Activated T-cell treated with anti-CD3 and anti-CD28 coated beads, Interleukin-2, amount 50 U/mL, for 72 hours (primary cell): ENCODE data around the gene ANOS1. TPM values are rescaled to one million over a fixed set of nuclear protein-coding genes. Genes with fewer than 3 reads are reported as not detected.

Source experiments
- ATAC-seq, 2 donors: fragments of 150-1000 bp; cut with Tn5 transposase; replicated peaks in 1 of 2; 2 replicates each; pipeline ENCODE4 v1.10.0; 2021; ENCODE audit warnings: moderate library complexity in 2 of 2, mild to moderate bottlenecking in 1 of 2
- DNase-seq, 2 donors: peaks; one replicate each; pipeline ENCODE4 v3.0.0; 2021 to 2022; ENCODE audit warnings: mixed read lengths in 1 of 2
- H3K27ac Mint-ChIP-seq: one replicate; pipeline ENCODE4 v1.8.0; 2022; ENCODE audit warnings: mild to moderate bottlenecking, moderate library complexity, mixed read lengths
- H3K27me3 Mint-ChIP-seq: one replicate; pipeline ENCODE4 v1.8.0; 2022; ENCODE audit warnings: low read depth, mixed read lengths
- H3K36me3 Mint-ChIP-seq, 2 donors: one replicate each; pipeline ENCODE4 v1.8.0; 2022; ENCODE audit warnings: mixed read lengths in 2 of 2, mild to moderate bottlenecking in 1 of 2; ENCODE audit not compliant: insufficient read depth in 2 of 2
- H3K4me1 Mint-ChIP-seq: one replicate; pipeline ENCODE4 v1.8.0; 2022; ENCODE audit warnings: low read depth, mixed read lengths
- H3K4me3 Mint-ChIP-seq, 2 donors: one replicate each; pipeline ENCODE4 v1.8.0; 2022; ENCODE audit warnings: mild to moderate bottlenecking in 2 of 2, mixed read lengths in 2 of 2, moderate library complexity in 2 of 2
- H3K9me3 Mint-ChIP-seq, 2 donors: one replicate each; pipeline ENCODE4 v1.8.0; 2022; ENCODE audit warnings: mixed read lengths in 2 of 2
- total RNA-seq, 2 donors: library from RNA; stranded (reverse); gene quantifications; one replicate each; pipeline ENCODE4 v1.2.3, GENCODE V29; 2022

ANOS1 gene
- total RNA-seq, 2 donors from 2014 or later = not detected

- Mint-ChIP-seq H3K27ac (no peak overlapping the region), H3K4me1 (no peaks in the 10 kb centered on the region), H3K9me3 (peaks cover 0 to 1% of the 10 kb centered on the region in 2 donors), H3K27me3 (no peaks in the 10 kb centered on the region), H3K4me3 (no peak overlapping the region), H3K36me3 (no peaks in the 10 kb centered on the region)
- ATAC-seq (no peak), DNase-seq (no peak)
Observed at GRCh38 chrX:8689473-8689872, 42.5 kb downstream of the ANOS1 start.

DNA sequence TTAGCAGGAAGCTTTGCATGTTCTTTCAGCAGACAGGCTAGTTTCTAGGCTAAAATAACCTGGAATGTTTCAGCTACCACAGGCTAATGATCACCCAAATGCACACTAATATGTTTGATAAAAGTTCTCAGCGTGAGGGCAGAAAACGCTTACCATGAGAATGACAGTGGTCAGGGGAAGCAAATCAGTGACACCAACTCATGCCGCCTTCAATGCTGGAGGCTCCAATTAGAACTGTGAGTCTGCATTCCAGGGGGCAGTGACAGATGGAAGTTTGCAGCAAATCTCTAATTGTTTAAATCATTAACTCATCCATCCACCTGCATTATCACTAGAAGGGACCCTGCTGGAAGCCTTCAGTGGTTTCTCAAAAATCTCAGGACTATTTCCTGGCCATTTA, 43.2 kb downstream of the ANOS1 start:
- Mint-ChIP-seq H3K9me3 (peaks cover 0 to 1% of the 10 kb centered on the region in 2 donors), H3K4me1 (no peaks in the 10 kb centered on the region), H3K4me3 (no peak overlapping the region), H3K36me3 (no peaks in the 10 kb centered on the region), H3K27ac (no peak overlapping the region), H3K27me3 (no peaks in the 10 kb centered on the region)
- DNase-seq = no peak
- ATAC-seq = no peak

DNA sequence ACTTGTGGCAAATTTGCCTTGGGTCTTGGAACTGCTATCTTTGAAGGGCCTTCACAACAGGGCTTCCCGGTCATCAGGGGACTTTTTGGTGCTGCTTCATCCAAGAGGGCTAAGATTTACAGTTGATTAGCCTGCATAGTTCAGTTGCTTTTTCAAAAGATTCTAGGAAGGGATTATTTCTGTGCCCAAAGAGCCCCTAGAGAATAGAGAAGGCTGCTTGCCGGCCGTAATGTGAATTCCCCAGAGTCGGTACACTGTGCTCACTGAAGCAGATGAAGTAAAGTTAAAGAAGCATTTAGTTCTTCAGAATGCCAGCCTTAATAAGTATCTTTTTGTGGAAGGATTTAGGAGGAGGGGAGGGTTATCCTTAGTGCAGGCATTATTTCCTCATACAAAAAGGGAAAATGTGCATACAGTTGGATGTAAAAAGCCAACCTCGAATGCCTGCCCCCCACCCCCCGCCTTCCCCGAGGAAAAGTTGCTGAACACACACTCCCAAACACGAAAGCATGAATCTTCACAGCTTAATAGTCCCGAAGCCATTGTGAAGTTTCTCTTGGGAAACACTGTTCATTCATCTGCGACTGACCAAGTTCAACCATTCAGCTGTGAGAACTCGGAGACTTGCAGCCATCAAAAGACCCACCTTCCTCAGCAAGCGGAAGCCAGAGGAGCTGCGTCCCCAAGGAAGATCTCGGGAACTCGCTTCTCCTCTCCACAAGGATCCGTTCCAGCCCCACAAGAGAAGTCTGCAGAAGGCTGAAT, 47.6 kb downstream of the ANOS1 start:
- ATAC-seq (no peak), DNase-seq (no peak)
- no peak overlapping the region for H3K27ac Mint-ChIP-seq
- H3K4me1 Mint-ChIP-seq = no peaks in the 10 kb centered on the region
- H3K9me3 Mint-ChIP-seq = no peaks in the 10 kb centered on the region
- no peaks in the 10 kb centered on the region for H3K36me3 Mint-ChIP-seq
- no peaks in the 10 kb centered on the region for H3K27me3 Mint-ChIP-seq
- no peak overlapping the region for H3K4me3 Mint-ChIP-seq

GRCh38 chrX:8683687-8684086, 48.2 kb downstream of the ANOS1 start:
- no peak for DNase-seq
- no peaks in the 10 kb centered on the region for H3K4me1 Mint-ChIP-seq
- no peak overlapping the region for H3K27ac Mint-ChIP-seq
- H3K4me3 Mint-ChIP-seq = no peak overlapping the region
- H3K36me3 Mint-ChIP-seq = no peaks in the 10 kb centered on the region
- H3K27me3 Mint-ChIP-seq = no peaks in the 10 kb centered on the region
- no peak for ATAC-seq
- no peaks in the 10 kb centered on the region for H3K9me3 Mint-ChIP-seq

DNA sequence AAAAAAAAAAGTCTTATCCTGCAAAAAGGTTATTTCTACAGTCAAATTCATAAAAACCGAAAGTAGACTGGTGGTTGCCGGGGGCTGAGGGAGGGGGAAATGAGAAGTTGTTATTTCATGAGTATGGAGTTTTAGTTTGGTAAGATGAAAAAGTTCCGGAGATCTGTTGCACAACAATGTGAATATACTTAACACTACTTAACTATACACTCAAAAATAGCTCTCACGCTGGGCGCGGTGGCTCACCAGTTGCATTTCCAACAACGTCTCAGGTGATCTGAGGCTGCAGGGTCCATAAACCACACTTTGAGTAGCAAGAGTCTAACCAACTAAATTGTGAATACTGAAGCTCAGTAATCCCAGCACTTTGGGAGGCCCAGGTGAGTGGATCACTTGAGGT, 52.4 kb downstream of the ANOS1 start:
- ATAC-seq (no peak), DNase-seq (no peak)
- H3K27ac Mint-ChIP-seq = no peak overlapping the region
- H3K27me3 Mint-ChIP-seq = no peaks in the 10 kb centered on the region
- H3K36me3 Mint-ChIP-seq = no peaks in the 10 kb centered on the region
- no peaks in the 10 kb centered on the region for H3K9me3 Mint-ChIP-seq
- no peaks in the 10 kb centered on the region for H3K4me1 Mint-ChIP-seq
- H3K4me3 Mint-ChIP-seq = no peak overlapping the region

- ATAC-seq = no peak
- Mint-ChIP-seq H3K36me3 (peaks cover 0 to 1% of the 10 kb centered on the region in 2 donors), H3K4me1 (no peaks in the 10 kb centered on the region)
Observed at GRCh38 chrX:8675006-8675630, 56.8 kb downstream of the ANOS1 start.

GRCh38 chrX:8673201-8673600, 58.7 kb downstream of the ANOS1 start:
- Mint-ChIP-seq H3K27me3 (peaks cover 7% of the 10 kb centered on the region), H3K9me3 (no peaks in the 10 kb centered on the region), H3K4me1 (no peaks in the 10 kb centered on the region), H3K36me3 (peaks cover 0 to 1% of the 10 kb centered on the region in 2 donors), H3K4me3 (no peak overlapping the region), H3K27ac (no peak overlapping the region)
- ATAC-seq (no peak), DNase-seq (no peak)

More at GRCh38 chrX:8675006-8675630, 56.8 kb downstream of the ANOS1 start:
- H3K4me3 Mint-ChIP-seq = no peak overlapping the region
- peaks cover 7% of the 10 kb centered on the region for H3K27me3 Mint-ChIP-seq
- H3K27ac Mint-ChIP-seq = no peak overlapping the region
- H3K9me3 Mint-ChIP-seq = no peaks in the 10 kb centered on the region
- DNase-seq = no peak

GRCh38 chrX:8672176-8672575, 59.8 kb downstream of the ANOS1 start:
- ATAC-seq (no peak), DNase-seq (no peak)
- Mint-ChIP-seq H3K9me3 (no peaks in the 10 kb centered on the region), H3K4me1 (no peaks in the 10 kb centered on the region), H3K27ac (no peak overlapping the region), H3K27me3 (peaks cover 7% of the 10 kb centered on the region), H3K36me3 (peaks cover 0 to 1% of the 10 kb centered on the region in 2 donors), H3K4me3 (no peak overlapping the region)

- ATAC-seq = no peak
- H3K9me3 Mint-ChIP-seq = no peaks in the 10 kb centered on the region
- H3K27me3 Mint-ChIP-seq = peaks cover 7% of the 10 kb centered on the region
- H3K27ac Mint-ChIP-seq = no peak overlapping the region
- H3K36me3 Mint-ChIP-seq = peaks cover 0 to 1% of the 10 kb centered on the region in 2 donors
- no peak for DNase-seq
- H3K4me3 Mint-ChIP-seq = no peak overlapping the region
- H3K4me1 Mint-ChIP-seq = no peaks in the 10 kb centered on the region
Observed at GRCh38 chrX:8668813-8669212, 63.1 kb downstream of the ANOS1 start.

- Mint-ChIP-seq H3K27me3 (no peaks in the 10 kb centered on the region), H3K4me1 (no peaks in the 10 kb centered on the region), H3K4me3 (no peak overlapping the region), H3K9me3 (no peaks in the 10 kb centered on the region), H3K27ac (no peak overlapping the region), H3K36me3 (no peaks in the 10 kb centered on the region)
- DNase-seq = no peak
- no peak for ATAC-seq
Observed at GRCh38 chrX:8663325-8663724, 68.6 kb downstream of the ANOS1 start.

DNA sequence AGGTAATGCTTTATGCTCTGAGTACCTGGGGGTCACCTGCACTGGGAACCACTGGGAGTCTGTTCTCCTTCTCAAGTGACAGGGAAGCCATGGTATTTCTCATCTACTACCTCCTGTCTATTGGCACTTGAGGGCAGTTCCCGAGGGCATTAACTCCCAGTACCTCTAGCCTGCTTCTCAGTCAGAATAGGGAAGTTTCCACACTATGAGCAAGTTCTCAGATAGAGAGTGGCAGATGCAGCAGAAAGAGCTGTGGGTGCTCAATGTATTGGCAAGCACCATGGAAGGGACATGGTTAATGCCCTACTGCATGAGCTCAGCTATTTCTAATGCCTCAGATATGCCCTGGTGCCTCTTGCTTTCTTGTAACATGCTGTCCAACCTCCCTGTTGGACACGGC, 74.1 kb downstream of the ANOS1 start:
- Mint-ChIP-seq H3K36me3 (no peaks in the 10 kb centered on the region), H3K4me3 (no peak overlapping the region), H3K4me1 (no peaks in the 10 kb centered on the region), H3K27ac (no peak overlapping the region), H3K27me3 (no peaks in the 10 kb centered on the region), H3K9me3 (no peaks in the 10 kb centered on the region)
- no peak for ATAC-seq
- DNase-seq = no peak

GRCh38 chrX:8653956-8654355, 78.0 kb downstream of the ANOS1 start:
- Mint-ChIP-seq H3K4me1 (no peaks in the 10 kb centered on the region), H3K4me3 (no peak overlapping the region), H3K27me3 (no peaks in the 10 kb centered on the region), H3K9me3 (no peaks in the 10 kb centered on the region), H3K36me3 (no peaks in the 10 kb centered on the region), H3K27ac (no peak overlapping the region)
- no peak for DNase-seq
- no peak for ATAC-seq

GRCh38 chrX:8649969-8650368, 82.0 kb downstream of the ANOS1 start:
- H3K27me3 Mint-ChIP-seq = no peaks in the 10 kb centered on the region
- H3K4me3 Mint-ChIP-seq = no peak overlapping the region
- DNase-seq = no peak
- H3K9me3 Mint-ChIP-seq = no peaks in the 10 kb centered on the region
- no peaks in the 10 kb centered on the region for H3K4me1 Mint-ChIP-seq
- no peak for ATAC-seq
- no peaks in the 10 kb centered on the region for H3K36me3 Mint-ChIP-seq
- H3K27ac Mint-ChIP-seq = no peak overlapping the region

- Mint-ChIP-seq H3K27me3 (no peaks in the 10 kb centered on the region), H3K4me1 (no peaks in the 10 kb centered on the region), H3K36me3 (no peaks in the 10 kb centered on the region), H3K4me3 (no peak overlapping the region), H3K27ac (no peak overlapping the region), H3K9me3 (no peaks in the 10 kb centered on the region)
- ATAC-seq (no peak), DNase-seq (no peak)
Observed at GRCh38 chrX:8647176-8647575, 84.8 kb downstream of the ANOS1 start.
